NCI-H748 treated with DMSO at 0.1 percent for 48 hours (cell line): ENCODE data around the gene PSPN.

ENCODE experiments used
- DNase-seq: peaks from one replicate; lab custom pipeline; 2025; lab: John Stamatoyannopoulos, UW

The PSPN gene

DNA sequence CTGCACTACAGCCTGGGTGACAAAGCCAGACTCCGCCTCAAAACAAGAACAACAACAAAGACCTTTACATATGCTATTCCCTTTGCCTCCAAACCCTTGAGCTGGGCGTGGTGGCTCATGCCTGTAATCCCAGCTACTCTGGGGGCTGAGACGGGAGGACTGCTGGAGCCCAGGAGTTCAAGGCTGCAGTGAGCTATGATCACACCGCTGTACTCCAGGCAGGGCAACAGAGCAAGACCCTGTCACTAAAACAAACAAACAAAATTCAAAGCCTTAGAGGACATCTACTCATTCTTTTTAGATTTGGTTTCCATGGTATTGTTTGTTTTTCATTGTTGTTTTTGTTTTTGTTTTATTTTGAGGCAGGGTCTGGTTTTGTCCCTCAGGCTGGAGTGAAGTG is 50.1 kb downstream of the PSPN start:
- DNase-seq: no peak
